Effector CD8-positive, alpha-beta T cell (primary cell): ENCODE data around the gene NRROS.
A peak's percentile ranks its signal among the peaks of the same experiment; 100 is the strongest.
"Not testable (repeated sequence)": the region's sequence is repeated elsewhere in the genome, so short reads cannot be mapped to it uniquely, and the experiment has no call there.

Source experiments
- DNase-seq: peaks from one replicate; lab custom pipeline; 2025; lab: John Stamatoyannopoulos, UW
- total RNA-seq, 4 experiments: gene quantifications; one replicate each; lab custom pipeline; 2026; lab: John Stamatoyannopoulos, UW

Gene NRROS
- 7.4 to 10.6 (median 9.6) reads per million in 4 experiments for total RNA-seq

- peak; percentile 13 for DNase-seq
Observed at GRCh38 chr3:196639483-196640296, at the start of gene NRROS. TSS of gene NRROS (plus strand) at chr3:196639694. CDS start at chr3:196654540, 14,846 bp downstream.

- no peak for DNase-seq
Observed at GRCh38 chr3:196590279-196590678, 49.2 kb upstream of the NRROS start.

GRCh38 chr3:196596355-196596754 lies 43.1 kb upstream of the NRROS start:
- no peak for DNase-seq

- peak; percentile 33 for DNase-seq
Observed at GRCh38 chr3:196597971-196598733, 41.3 kb upstream of the NRROS start.

- no peak for DNase-seq
Observed at GRCh38 chr3:196599734-196600128, 39.8 kb upstream of the NRROS start.

GRCh38 chr3:196600359-196600758 lies 39.1 kb upstream of the NRROS start:
- no peak for DNase-seq

GRCh38 chr3:196602673-196603072 lies 36.8 kb upstream of the NRROS start:
- DNase-seq, result no peak

- DNase-seq, result no peak
Observed at GRCh38 chr3:196603683-196604082, 35.8 kb upstream of the NRROS start.

- peak; percentile 33 for DNase-seq
Observed at GRCh38 chr3:196604548-196604947, 34.9 kb upstream of the NRROS start.

GRCh38 chr3:196608693-196609092 lies 30.8 kb upstream of the NRROS start:
- DNase-seq, result no peak

- peak; percentile 97 for DNase-seq
Observed at GRCh38 chr3:196609343-196609775, 30.1 kb upstream of the NRROS start.

GRCh38 chr3:196609805-196610515 lies 29.5 kb upstream of the NRROS start:
- no peak for DNase-seq

- DNase-seq, result no peak
Observed at GRCh38 chr3:196611761-196612483, 27.6 kb upstream of the NRROS start.

GRCh38 chr3:196615234-196615633 lies 24.3 kb upstream of the NRROS start:
- not testable (repeated sequence) for DNase-seq

- no peak for DNase-seq
Observed at GRCh38 chr3:196617256-196617655, 22.2 kb upstream of the NRROS start.

- DNase-seq, result no peak
Observed at GRCh38 chr3:196619223-196619622, 20.3 kb upstream of the NRROS start.

- DNase-seq, result not testable (repeated sequence)
Observed at GRCh38 chr3:196619627-196620026, 19.9 kb upstream of the NRROS start.

- no peak for DNase-seq
Observed at GRCh38 chr3:196620161-196620604, 19.3 kb upstream of the NRROS start.

GRCh38 chr3:196620684-196621083 lies 18.8 kb upstream of the NRROS start:
- DNase-seq, result no peak

GRCh38 chr3:196621611-196622010 lies 17.9 kb upstream of the NRROS start:
- no peak for DNase-seq

GRCh38 chr3:196624067-196624790 lies 15.3 kb upstream of the NRROS start:
- DNase-seq, result no peak
